WERI-Rb-1 (cell line): ENCODE measurements around the gene ADGRA1.

Source experiments
- DNase-seq: peaks from one replicate; pipeline ENCODE4 v3.0.0-alpha.2; 2020
- H3K27ac ChIP-seq: fragments of 250-450 bp; sonication (Bioruptor Pico); 2 replicates; pipeline ENCODE4 v1.5.1; 2020; ENCODE audit warnings: mild to moderate bottlenecking, moderate library complexity
- H3K27me3 ChIP-seq: fragments of 250-450 bp; sonication (Bioruptor Pico); 2 replicates; pipeline ENCODE4 v1.5.1; 2021; ENCODE audit warnings: mild to moderate bottlenecking, low read depth, moderate library complexity; ENCODE audit not compliant: insufficient read depth, severe bottlenecking
- H3K36me3 ChIP-seq: fragments of 250-450 bp; sonication (Bioruptor Pico); 2 replicates; pipeline ENCODE4 v1.5.1; 2020; ENCODE audit warnings: mild to moderate bottlenecking, moderate library complexity
- H3K4me3 ChIP-seq: 2 replicates; pipeline ENCODE4 v1.5.1; 2011; ENCODE audit warnings: low read depth, mild to moderate bottlenecking, control low read depth, low read length
- H3K9me3 ChIP-seq: fragments of 250-450 bp; sonication (Bioruptor Pico); 2 replicates; pipeline ENCODE4 v1.5.1; 2021; ENCODE audit warnings: mild to moderate bottlenecking, moderate library complexity; ENCODE audit not compliant: severe bottlenecking
- CTCF ChIP-seq: IDR thresholded peaks from 2 replicates; pipeline ENCODE4 v1.5.1; 2011; ENCODE audit warnings: low read depth, mild to moderate bottlenecking, control low read depth, inconsistent platforms, low read length

ADGRA1 gene

GRCh38 chr10:133084491-133084890 is 3.2 kb upstream of the ADGRA1 start:
- Histone ChIP-seq H3K36me3 (no peaks in the 10 kb centered on the region), H3K9me3 (no peaks in the 10 kb centered on the region), H3K27me3 (peaks cover 9% of the 10 kb centered on the region), H3K4me3 (no peak overlapping the region), H3K27ac (no peak overlapping the region)
- TF ChIP-seq CTCF, result no peak
- no peak for DNase-seq

GRCh38 chr10:133085251-133086125 is 2.2 kb upstream of the ADGRA1 start:
- H3K9me3 ChIP-seq, result no peaks in the 10 kb centered on the region
- no peak overlapping the region for H3K4me3 ChIP-seq
- DNase-seq, result no peak
- no peak for TF ChIP-seq CTCF
- peaks cover 9% of the 10 kb centered on the region for H3K27me3 ChIP-seq
- H3K27ac ChIP-seq, result no peak overlapping the region
- H3K36me3 ChIP-seq, result no peaks in the 10 kb centered on the region

- DNase-seq, result no peak
- no peak for TF ChIP-seq CTCF
- Histone ChIP-seq H3K27me3 (peaks cover 9% of the 10 kb centered on the region), H3K4me3 (no peak overlapping the region), H3K9me3 (no peaks in the 10 kb centered on the region), H3K36me3 (no peaks in the 10 kb centered on the region), H3K27ac (no peak overlapping the region)
Observed at GRCh38 chr10:133086247-133086646, 1.5 kb upstream of the ADGRA1 start.

- peaks cover 9% of the 10 kb centered on the region for H3K27me3 ChIP-seq
- no peak for TF ChIP-seq CTCF
- H3K36me3 ChIP-seq, result no peaks in the 10 kb centered on the region
- DNase-seq, result no peak
- no peak overlapping the region for H3K27ac ChIP-seq
- no peaks in the 10 kb centered on the region for H3K9me3 ChIP-seq
- peak overlapping the region; percentile 43 for H3K4me3 ChIP-seq
Observed at GRCh38 chr10:133087045-133087678, 562 bp upstream of the ADGRA1 start.

GRCh38 chr10:133088179-133088955 is 643 bp downstream of the ADGRA1 start:
- Histone ChIP-seq H3K27ac (no peak overlapping the region), H3K27me3 (peaks cover 9% of the 10 kb centered on the region), H3K9me3 (no peaks in the 10 kb centered on the region), H3K36me3 (no peaks in the 10 kb centered on the region), H3K4me3 (peak overlapping the region; percentile 43)
- no peak for DNase-seq
- TF ChIP-seq CTCF, result 0 out of 2 replicates have a peak, but pooled peaks have one; percentile 12
